ENCODE measurements around the gene CCNJL.
"Not testable (repeated sequence)": the region's sequence is repeated elsewhere in the genome, so short reads cannot be mapped to it uniquely, and the experiment has no call there.

The CCNJL gene

GRCh38 chr5:160348080-160348479 lies 35.7 kb upstream of the CCNJL start:
- DNase-seq = peak; percentile 53 to 88
- TF ChIP-seq GATA1 (IDR thresholded peaks at IDR 0.05; ENCODE audit: low read depth, low read length) (no peak), POLR2A (IDR thresholded peaks at IDR 0.05; ENCODE audit: low read length) (no peak)

GRCh38 chr5:160347448-160347847 lies 35.1 kb upstream of the CCNJL start:
- no peak for DNase-seq
- TF ChIP-seq GATA1 (IDR thresholded peaks at IDR 0.05; ENCODE audit: low read depth, low read length) (no peak), POLR2A (IDR thresholded peaks at IDR 0.05; ENCODE audit: low read length) (no peak)

GRCh38 chr5:160342413-160342941 lies 30.1 kb upstream of the CCNJL start:
- no peak for DNase-seq
- TF ChIP-seq POLR2A (IDR thresholded peaks at IDR 0.05; ENCODE audit: low read length) (no peak), GATA1 (IDR thresholded peaks at IDR 0.05; ENCODE audit: low read depth, low read length) (no peak)

- no peak for TF ChIP-seq GATA1 (IDR thresholded peaks at IDR 0.05; ENCODE audit: low read depth, low read length)
- TF ChIP-seq POLR2A (IDR thresholded peaks at IDR 0.05; ENCODE audit: low read length) = no peak
- peak; percentile 15 to 43 for DNase-seq
These were observed 29.0 kb upstream of the CCNJL start for GRCh38 chr5:160341309-160341870.

- not testable (repeated sequence) for DNase-seq
These were observed 28.1 kb upstream of the CCNJL start for GRCh38 chr5:160340513-160340912.

GRCh38 chr5:160339406-160340130 lies 27.2 kb upstream of the CCNJL start:
- DNase-seq = peak; percentile 20 to 44
- no peak for TF ChIP-seq GATA1 (IDR thresholded peaks at IDR 0.05; ENCODE audit: low read depth, low read length)
- TF ChIP-seq POLR2A (IDR thresholded peaks at IDR 0.05; ENCODE audit: low read length) = no peak

- DNase-seq = not testable (repeated sequence)
These were observed 22.4 kb upstream of the CCNJL start for GRCh38 chr5:160334716-160335115.

- no peak for TF ChIP-seq POLR2A (IDR thresholded peaks at IDR 0.05; ENCODE audit: low read length)
- TF ChIP-seq GATA1 (IDR thresholded peaks at IDR 0.05; ENCODE audit: low read depth, low read length) = no peak
- no peak for DNase-seq
These were observed 21.4 kb upstream of the CCNJL start for GRCh38 chr5:160333721-160334120.

- TF ChIP-seq GATA1 (IDR thresholded peaks at IDR 0.05; ENCODE audit: low read depth, low read length) (no peak), POLR2A (IDR thresholded peaks at IDR 0.05; ENCODE audit: low read length) (no peak)
- DNase-seq = no peak
These were observed 17.8 kb upstream of the CCNJL start for GRCh38 chr5:160330212-160330611.

- TF ChIP-seq GATA1 (IDR thresholded peaks at IDR 0.05; ENCODE audit: low read depth, low read length) = no peak
- no peak for TF ChIP-seq POLR2A (IDR thresholded peaks at IDR 0.05; ENCODE audit: low read length)
- no peak for DNase-seq
These were observed 15.5 kb upstream of the CCNJL start for GRCh38 chr5:160327818-160328217.

GRCh38 chr5:160326981-160327380 lies 14.6 kb upstream of the CCNJL start:
- DNase-seq = no peak

GRCh38 chr5:160325716-160326115 lies 13.4 kb upstream of the CCNJL start:
- no peak for DNase-seq
- TF ChIP-seq GATA1 (IDR thresholded peaks at IDR 0.05; ENCODE audit: low read depth, low read length) (no peak), POLR2A (IDR thresholded peaks at IDR 0.05; ENCODE audit: low read length) (no peak)

More at GRCh38 chr5:160326981-160327380, 14.6 kb upstream of the CCNJL start:
- TF ChIP-seq GATA1 (IDR thresholded peaks at IDR 0.05; ENCODE audit: low read depth, low read length) = no peak
- no peak for TF ChIP-seq POLR2A (IDR thresholded peaks at IDR 0.05; ENCODE audit: low read length)

- TF ChIP-seq GATA1 (IDR thresholded peaks at IDR 0.05; ENCODE audit: low read depth, low read length) (no peak), POLR2A (IDR thresholded peaks at IDR 0.05; ENCODE audit: low read length) (no peak)
- no peak for DNase-seq
These were observed 12.5 kb upstream of the CCNJL start for GRCh38 chr5:160324886-160325285.

- no peak for DNase-seq
- no peak for TF ChIP-seq GATA1 (IDR thresholded peaks at IDR 0.05; ENCODE audit: low read depth, low read length)
- TF ChIP-seq POLR2A (IDR thresholded peaks at IDR 0.05; ENCODE audit: low read length) = no peak
These were observed 6.0 kb upstream of the CCNJL start for GRCh38 chr5:160318409-160318808.

GRCh38 chr5:160317434-160317833 lies 5.1 kb upstream of the CCNJL start:
- TF ChIP-seq GATA1 (IDR thresholded peaks at IDR 0.05; ENCODE audit: low read depth, low read length) (no peak), POLR2A (IDR thresholded peaks at IDR 0.05; ENCODE audit: low read length) (no peak)
- no peak for DNase-seq

Measured in erythroblast (primary cell).